Hepatocyte (in vitro differentiated cells): ENCODE results near the gene CCDC85C.

Source experiments
- EZH2phosphoT487 ChIP-seq: fragments of 200-600 bp; sonication (generic); IDR thresholded peaks from one replicate; pipeline ENCODE4 v1.6.1; 2018; ENCODE audit warnings: antibody characterized with exemption, mild to moderate bottlenecking, low read depth, moderate library complexity; ENCODE audit not compliant: unreplicated experiment, severe bottlenecking
- TF ChIP-seq, protein P1 (sequence below): fragments of 200-600 bp; sonication (generic); IDR thresholded peaks from 2 replicates; pipeline ENCODE4 v1.5.1; 2016; ENCODE audit warnings: antibody characterized with exemption, mild to moderate bottlenecking; ENCODE audit not compliant: poor library complexity

- TF ChIP-seq, protein P1, sequence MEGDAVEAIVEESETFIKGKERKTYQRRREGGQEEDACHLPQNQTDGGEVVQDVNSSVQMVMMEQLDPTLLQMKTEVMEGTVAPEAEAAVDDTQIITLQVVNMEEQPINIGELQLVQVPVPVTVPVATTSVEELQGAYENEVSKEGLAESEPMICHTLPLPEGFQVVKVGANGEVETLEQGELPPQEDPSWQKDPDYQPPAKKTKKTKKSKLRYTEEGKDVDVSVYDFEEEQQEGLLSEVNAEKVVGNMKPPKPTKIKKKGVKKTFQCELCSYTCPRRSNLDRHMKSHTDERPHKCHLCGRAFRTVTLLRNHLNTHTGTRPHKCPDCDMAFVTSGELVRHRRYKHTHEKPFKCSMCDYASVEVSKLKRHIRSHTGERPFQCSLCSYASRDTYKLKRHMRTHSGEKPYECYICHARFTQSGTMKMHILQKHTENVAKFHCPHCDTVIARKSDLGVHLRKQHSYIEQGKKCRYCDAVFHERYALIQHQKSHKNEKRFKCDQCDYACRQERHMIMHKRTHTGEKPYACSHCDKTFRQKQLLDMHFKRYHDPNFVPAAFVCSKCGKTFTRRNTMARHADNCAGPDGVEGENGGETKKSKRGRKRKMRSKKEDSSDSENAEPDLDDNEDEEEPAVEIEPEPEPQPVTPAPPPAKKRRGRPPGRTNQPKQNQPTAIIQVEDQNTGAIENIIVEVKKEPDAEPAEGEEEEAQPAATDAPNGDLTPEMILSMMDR, result peak; percentile 24
- TF ChIP-seq EZH2phosphoT487, result no peak
These were observed 123.8 kb downstream of the CCDC85C start, which contains the start of gene SETD3 for GRCh38 chr14:99479906-99480869.
